Adipose tissue (tissue), 3 donors: ENCODE measurements around the gene ABHD5. TPM values are rescaled to one million over a fixed set of nuclear protein-coding genes. Genes with fewer than 3 reads are reported as not detected.
"Not testable (repeated sequence)": the region's sequence is repeated elsewhere in the genome, so short reads cannot be mapped to it uniquely, and the experiment has no call there.

Experiments used
- H3K27ac ChIP-seq: one replicate; pipeline ENCODE4 v1.5.1; 2013; ENCODE audit warnings: low read depth, low read length
- WGBS, 3 donors: extraction: QIAGEN DNeasy Blood & Tissue Kit; methylation state at CpG; one replicate each; pipeline ENCODE4 v1.1.7; 2013; 5-methylcytosine and 5-hydroxymethylcytosine counted together
- polyA plus RNA-seq, 3 donors: library from polyadenylated mRNA; stranded (reverse); fragments of 200-250 nt; gene quantifications; one replicate each; pipeline ENCODE4 v1.2.3, GENCODE V29; 2013
- donor health status: healthy with polysubstance abuse.
- donor health status: Bipolar disorder and iron deficiency.
- donor health status: healthy.

Gene ABHD5
- 10 to 100 TPM; 21.3 to 88.2 (median 44.1) TPM for polyA plus RNA-seq

- peak within 1 kb of the TSS; percentile 80 for H3K27ac ChIP-seq
- WGBS, 3 donors: 0 to 1% (median 1%) methylated on average over 56 to 71 of the region's 71 CpGs
Observed at GRCh38 chr3:43690400-43691119, at the start of gene ABHD5. TSS of gene ABHD5 (plus strand) at chr3:43690938. CDS start at chr3:43690993, 55 bp downstream.

- no peak overlapping the region for H3K27ac ChIP-seq
- 58 to 83% (median 58%) methylated on average over 4 of the region's 4 CpGs for WGBS, 3 donors
Observed at GRCh38 chr3:43641306-43642114, 49.2 kb upstream of the ABHD5 start.

- no peak overlapping the region for H3K27ac ChIP-seq
- whole genome bisulfite sequencing, 3 donors: 91 to 98% (median 95%) methylated on average over 2 of the region's 2 CpGs
Observed at GRCh38 chr3:43644443-43644842, 46.3 kb upstream of the ABHD5 start.

- H3K27ac ChIP-seq: no peak overlapping the region
Observed at GRCh38 chr3:43647331-43648166, 43.2 kb upstream of the ABHD5 start.

GRCh38 chr3:43648957-43649356, 41.8 kb upstream of the ABHD5 start:
- no peak overlapping the region for H3K27ac ChIP-seq
- WGBS, 3 donors: 89 to 92% (median 92%) methylated on average over 3 of the region's 3 CpGs

More at GRCh38 chr3:43647331-43648166, 43.2 kb upstream of the ABHD5 start:
- WGBS, 3 donors: 72 to 75% (median 73%) methylated on average over 6 of the region's 6 CpGs

- WGBS, 3 donors: 15 to 56% (median 51%) methylated on average over 6 of the region's 6 CpGs
- H3K27ac ChIP-seq: no peak overlapping the region
Observed at GRCh38 chr3:43649365-43649968, 41.3 kb upstream of the ABHD5 start.

GRCh38 chr3:43650345-43650744, 40.4 kb upstream of the ABHD5 start:
- no peak overlapping the region for H3K27ac ChIP-seq
- 64 to 87% (median 77%) methylated on average over 1 of the region's 1 CpG for WGBS, 3 donors

GRCh38 chr3:43656390-43656789, 34.3 kb upstream of the ABHD5 start:
- WGBS, 3 donors: 97 to 98% (median 97%) methylated on average over 22 of the region's 22 CpGs
- H3K27ac ChIP-seq: not testable (repeated sequence)

GRCh38 chr3:43659250-43659880, 31.4 kb upstream of the ABHD5 start:
- no peak overlapping the region for H3K27ac ChIP-seq
- 83 to 88% (median 87%) methylated on average over 13 of the region's 13 CpGs for WGBS, 3 donors

- not testable (repeated sequence) for H3K27ac ChIP-seq
- WGBS, 3 donors: 81 to 96% (median 89%) methylated on average over 1 of the region's 1 CpG
Observed at GRCh38 chr3:43661376-43661775, 29.4 kb upstream of the ABHD5 start.

- WGBS, 3 donors: 96 to 98% (median 97%) methylated on average over 3 of the region's 3 CpGs
Observed at GRCh38 chr3:43665011-43665410, 25.7 kb upstream of the ABHD5 start.

GRCh38 chr3:43670635-43671522, 19.9 kb upstream of the ABHD5 start:
- WGBS, 3 donors: 85 to 96% (median 86%) methylated on average over 5 of the region's 5 CpGs
- no peak overlapping the region for H3K27ac ChIP-seq

More at GRCh38 chr3:43665011-43665410, 25.7 kb upstream of the ABHD5 start:
- not testable (repeated sequence) for H3K27ac ChIP-seq

- 67 to 81% (median 81%) methylated on average over 3 of the region's 3 CpGs for WGBS, 3 donors
Observed at GRCh38 chr3:43674345-43675085, 16.2 kb upstream of the ABHD5 start.

GRCh38 chr3:43675593-43675992, 15.1 kb upstream of the ABHD5 start:
- H3K27ac ChIP-seq: no peak overlapping the region

More at GRCh38 chr3:43674345-43675085, 16.2 kb upstream of the ABHD5 start:
- no peak overlapping the region for H3K27ac ChIP-seq

- no peak overlapping the region for H3K27ac ChIP-seq
- WGBS, 3 donors: 17 to 90% (median 50%) methylated on average over 1 of the region's 1 CpG
Observed at GRCh38 chr3:43676441-43676840, 14.3 kb upstream of the ABHD5 start.

- H3K27ac ChIP-seq: not testable (repeated sequence)
- 94 to 99% (median 96%) methylated on average over 8 of the region's 8 CpGs for WGBS, 3 donors
Observed at GRCh38 chr3:43678375-43678774, 12.4 kb upstream of the ABHD5 start.
